Fibroblast of the aortic adventitia (primary cell): ENCODE measurements around the gene SLC35E1. TPM values are rescaled to one million over a fixed set of nuclear protein-coding genes. Genes with fewer than 3 reads are reported as not detected.
"Not testable (repeated sequence)": the region's sequence is repeated elsewhere in the genome, so short reads cannot be mapped to it uniquely, and the experiment has no call there.

Experiments
- DNase-seq: peaks from one replicate; pipeline ENCODE4 v3.0.0-alpha.2; 2010; ENCODE audit warnings: low read depth
- H3K4me3 ChIP-seq: 2 replicates; pipeline ENCODE4 v1.5.1; 2011; ENCODE audit warnings: low read depth, mild to moderate bottlenecking, control low read depth, low read length, moderate library complexity
- total RNA-seq: library from RNA; depleted of rRNA; stranded (reverse); fragments of >200 nt; gene quantifications from 2 replicates; pipeline ENCODE4 v1.2.3, GENCODE V29; 2012; ENCODE audit warnings: low replicate concordance
- TF ChIP-seq, protein P1 (sequence below): IDR thresholded peaks from 2 replicates; pipeline ENCODE4 v1.5.1; 2011; ENCODE audit warnings: mild to moderate bottlenecking, low read length, control low read depth, inconsistent platforms; ENCODE audit not compliant: insufficient read depth

Gene SLC35E1
- total RNA-seq, 1 donor = 30.4 TPM

- no peak overlapping the region for H3K4me3 ChIP-seq
- no peak for DNase-seq
- TF ChIP-seq, protein P1, sequence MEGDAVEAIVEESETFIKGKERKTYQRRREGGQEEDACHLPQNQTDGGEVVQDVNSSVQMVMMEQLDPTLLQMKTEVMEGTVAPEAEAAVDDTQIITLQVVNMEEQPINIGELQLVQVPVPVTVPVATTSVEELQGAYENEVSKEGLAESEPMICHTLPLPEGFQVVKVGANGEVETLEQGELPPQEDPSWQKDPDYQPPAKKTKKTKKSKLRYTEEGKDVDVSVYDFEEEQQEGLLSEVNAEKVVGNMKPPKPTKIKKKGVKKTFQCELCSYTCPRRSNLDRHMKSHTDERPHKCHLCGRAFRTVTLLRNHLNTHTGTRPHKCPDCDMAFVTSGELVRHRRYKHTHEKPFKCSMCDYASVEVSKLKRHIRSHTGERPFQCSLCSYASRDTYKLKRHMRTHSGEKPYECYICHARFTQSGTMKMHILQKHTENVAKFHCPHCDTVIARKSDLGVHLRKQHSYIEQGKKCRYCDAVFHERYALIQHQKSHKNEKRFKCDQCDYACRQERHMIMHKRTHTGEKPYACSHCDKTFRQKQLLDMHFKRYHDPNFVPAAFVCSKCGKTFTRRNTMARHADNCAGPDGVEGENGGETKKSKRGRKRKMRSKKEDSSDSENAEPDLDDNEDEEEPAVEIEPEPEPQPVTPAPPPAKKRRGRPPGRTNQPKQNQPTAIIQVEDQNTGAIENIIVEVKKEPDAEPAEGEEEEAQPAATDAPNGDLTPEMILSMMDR = no peak
Observed at GRCh38 chr19:16519230-16519687, 53.0 kb downstream of the SLC35E1 start.

DNA sequence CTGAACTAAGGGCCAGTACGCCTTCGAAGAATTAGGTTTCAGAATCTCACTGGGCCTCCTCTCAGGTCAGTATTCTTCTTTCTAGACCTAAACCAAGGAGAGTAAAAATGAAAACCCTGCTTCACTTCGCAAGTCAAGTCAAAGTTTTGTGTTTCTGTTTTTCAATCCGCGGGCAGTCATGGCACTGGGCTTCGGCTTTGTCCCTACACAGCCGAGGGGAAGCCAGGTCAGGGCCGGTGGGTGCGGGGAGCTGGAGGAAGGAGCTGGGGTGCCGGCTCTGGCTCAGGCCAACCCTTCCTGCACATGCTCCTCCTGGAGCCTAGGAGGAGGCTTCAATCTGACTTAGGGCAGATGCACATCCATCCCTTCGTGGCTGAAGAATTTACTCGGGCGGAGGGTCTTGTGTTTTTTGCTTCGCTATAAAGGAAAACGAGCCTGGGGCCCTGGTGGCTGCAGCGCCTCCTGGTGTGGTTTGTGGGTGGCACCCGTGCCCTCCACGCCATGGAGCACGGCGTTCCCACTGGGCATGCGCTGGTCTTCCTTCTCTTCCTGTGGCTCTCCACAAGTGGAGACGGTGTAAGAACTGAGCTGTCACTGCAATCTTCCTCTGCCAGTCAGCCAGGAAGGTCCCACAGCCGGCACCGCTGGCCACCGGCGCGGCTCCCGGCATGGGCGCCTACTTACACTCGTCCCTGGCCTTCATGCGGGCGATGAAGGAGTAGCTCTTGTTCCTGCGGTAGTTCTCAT lies 53.6 kb downstream of the SLC35E1 start:
- TF ChIP-seq, protein P1 = no peak
- no peak overlapping the region for H3K4me3 ChIP-seq
- no peak for DNase-seq

DNA sequence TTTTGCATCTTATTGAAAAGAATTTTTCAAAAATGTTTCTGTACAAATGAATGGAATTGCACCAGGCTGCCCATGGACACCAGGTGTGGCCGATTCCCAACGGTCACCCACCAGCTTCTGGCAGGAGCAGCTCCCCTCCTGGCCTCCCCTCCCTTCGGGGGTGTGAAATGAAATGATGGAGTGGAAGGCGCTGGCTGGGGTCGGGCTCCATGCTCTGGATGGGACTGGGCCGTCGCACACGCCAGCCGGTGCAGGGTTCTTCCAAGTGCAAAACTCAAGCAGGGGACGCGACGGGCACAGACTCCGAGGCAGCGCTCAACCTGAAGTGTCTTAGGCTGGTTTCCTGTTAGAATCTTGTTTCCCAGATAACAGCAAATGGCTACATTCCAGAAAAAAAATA lies 54.2 kb downstream of the SLC35E1 start:
- DNase-seq = no peak
- TF ChIP-seq, protein P1 = no peak
- H3K4me3 ChIP-seq = no peak overlapping the region

- no peak for DNase-seq
- H3K4me3 ChIP-seq = no peak overlapping the region
- TF ChIP-seq, protein P1 = no peak
Observed at GRCh38 chr19:16516923-16517610, 55.1 kb downstream of the SLC35E1 start.

DNA sequence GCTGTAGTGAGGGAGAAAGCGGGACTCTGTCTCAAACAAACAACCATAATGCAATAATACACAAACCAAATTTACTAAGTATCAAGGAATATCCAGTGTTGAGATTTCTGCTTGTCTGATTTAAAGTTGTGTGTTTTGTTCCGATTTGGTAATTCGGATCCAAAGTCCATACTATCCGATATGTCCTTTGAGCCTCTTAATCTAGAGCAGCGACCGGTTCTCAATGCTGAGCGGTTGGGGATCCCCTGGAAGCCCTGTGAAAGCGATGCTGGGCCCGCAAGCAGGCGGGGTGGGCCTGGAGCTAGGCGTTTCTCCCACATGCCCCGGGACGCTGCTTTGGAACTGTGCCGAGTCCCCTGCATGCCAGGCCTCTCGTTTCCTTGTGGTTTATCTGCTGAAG lies 55.8 kb downstream of the SLC35E1 start:
- DNase-seq = no peak
- TF ChIP-seq, protein P1 = no peak

DNA sequence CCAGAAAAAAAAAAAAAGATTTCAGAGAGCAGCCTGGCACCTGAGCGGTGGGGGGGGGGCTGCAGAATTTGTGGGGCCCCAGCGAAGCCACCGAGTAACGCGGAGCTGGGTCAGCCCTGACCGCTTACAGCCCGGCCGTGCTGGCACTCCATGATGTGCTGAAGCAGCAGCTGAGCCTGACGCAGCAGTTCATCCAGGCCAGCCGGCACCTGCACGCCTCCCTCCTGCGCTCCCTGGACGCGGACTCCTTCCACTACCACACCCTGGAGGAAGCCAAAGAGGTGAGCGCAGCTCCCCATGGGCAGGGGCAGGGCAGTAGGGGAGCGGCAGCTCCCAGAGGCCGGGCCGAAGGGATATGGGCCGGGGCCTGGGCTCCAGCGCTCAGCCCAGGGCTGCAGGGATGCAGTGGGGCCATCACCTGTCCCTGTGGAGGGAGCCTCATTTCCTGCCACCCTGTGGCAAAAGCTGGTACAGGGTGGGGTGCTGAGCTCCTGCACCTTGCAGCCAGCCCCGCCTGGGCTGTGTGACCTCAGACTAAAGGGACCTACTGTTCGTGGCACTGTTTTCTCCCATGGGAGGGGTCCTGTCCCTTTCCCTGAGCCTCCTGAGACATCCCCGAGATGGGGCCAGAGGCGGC lies 57.7 kb downstream of the SLC35E1 start:
- TF ChIP-seq, protein P1 = no peak
- no peak for DNase-seq
- H3K4me3 ChIP-seq = no peak overlapping the region

More for the DNA sequence above, 55.8 kb downstream of the SLC35E1 start:
- no peak overlapping the region for H3K4me3 ChIP-seq

GRCh38 chr19:16512611-16513010 lies 59.6 kb downstream of the SLC35E1 start:
- DNase-seq, H3K4me3 ChIP-seq: not testable (repeated sequence)
